Measurements from ENCODE around the gene PALLD. TPM values are rescaled to one million over a fixed set of nuclear protein-coding genes. Genes with fewer than 3 reads are reported as not detected.

PALLD gene
- total and polyA plus RNA-seq, 2 of the 8 experiments (the other 6 are each of a cell fraction or from before 2014, with no cell fraction given): 10.5 to 25.0 TPM

GRCh38 chr4:168521721-168522120, 24.9 kb downstream of the PALLD start:
- no peak for FAIRE-seq
- Histone ChIP-seq H2BK5ac (ENCODE audit: low read depth, low read length) (no peak overlapping the region), H4K5ac (ENCODE audit: insufficient read length, low read depth, low read length) (no peak overlapping the region), H4K20me1 (replicated peaks in 1 of 2; ENCODE audit: control insufficient read depth in 1 of 2, insufficient read depth in 2 of 2, low read length in 2 of 2) (no peaks in the 10 kb centered on the region), H3K23me2 (ENCODE audit: low read depth, low read length) (no peaks in the 10 kb centered on the region), H2AFZ (ENCODE audit: low read length) (no peak overlapping the region), H4K91ac (replicated peaks; ENCODE audit: insufficient read length, low read length) (no peak overlapping the region), H3K27ac (ENCODE audit: low read depth, low read length) (no peak overlapping the region), H2BK12ac (ENCODE audit: low read depth, low read length) (no peak overlapping the region), H3K27me3 (replicated peaks in 1 of 4; ENCODE audit: control insufficient read depth in 3 of 4, extremely low read depth in 1 of 4, insufficient read depth in 3 of 4, low read length in 3 of 4) (peaks cover 0 to 1% (median 0%) of the 10 kb centered on the region in 4 experiments; a peak in 1 of 7 replicates), H3K79me2 (ENCODE audit: control insufficient read depth in 1 of 2, insufficient read depth in 2 of 2, low read length in 2 of 2) (no peaks in the 10 kb centered on the region), H2BK120ac (replicated peaks; ENCODE audit: low read depth, low read length) (no peak overlapping the region), H3K79me1 (ENCODE audit: low read depth, low read length) (no peaks in the 10 kb centered on the region), H3K4me2 (ENCODE audit: insufficient read depth in 1 of 2, low read depth in 2 of 2, low read length in 2 of 2) (no peak overlapping the region), H2AK5ac (ENCODE audit: low read depth, low read length) (no peak overlapping the region), H3K9me3 (ENCODE audit: insufficient read depth in 2 of 2, low read depth in 1 of 2, low read length in 1 of 2) (no peaks in the 10 kb centered on the region), H3K36me3 (ENCODE audit: control insufficient read depth in 2 of 4, insufficient read depth in 4 of 4, low read length in 3 of 4) (no peaks in the 10 kb centered on the region), H3K9ac (replicated peaks in 1 of 4; ENCODE audit: extremely low read depth in 1 of 4, low read depth in 3 of 4, low read length in 3 of 4) (no peak overlapping the region), H3K14ac (ENCODE audit: insufficient read length) (no peak overlapping the region), H3K4me3 (ENCODE audit: extremely low read depth in 1 of 4, insufficient read depth in 2 of 4, low read depth in 3 of 4, low read length in 4 of 4) (no peak overlapping the region), H3K56ac (replicated peaks; ENCODE audit: insufficient read length, low read depth, low read length) (no peak overlapping the region), H3K23ac (ENCODE audit: insufficient read length) (no peak overlapping the region), H3K18ac (ENCODE audit: extremely low read depth, low read length) (no peak overlapping the region), H3K4ac (replicated peaks; ENCODE audit: insufficient read length, low read depth, low read length) (no peak overlapping the region), H3K4me1 (replicated peaks in 1 of 4; ENCODE audit: control insufficient read depth in 3 of 4, insufficient read depth in 4 of 4, low read length in 3 of 4) (no peaks in the 10 kb centered on the region), H2BK15ac (ENCODE audit: low read length) (no peak overlapping the region), H4K8ac (ENCODE audit: extremely low read depth, insufficient read depth, low read length) (no peak overlapping the region), H2BK20ac (ENCODE audit: low read length) (no peak overlapping the region)
- DNase-seq (ENCODE audit: low read depth in 1 of 2, low spot score in 2 of 2): no peak
- WGBS, 2 experiments (ENCODE audit: extremely low coverage in 1 of 2, insufficient coverage in 1 of 2, insufficient read length in 1 of 2, insufficient replicate concordance in 2 of 2, low coverage in 1 of 2, low lambda C conversion rate in 2 of 2, missing lambda C conversion rate in 1 of 2): 75% methylated on average over 2 of the region's 2 CpGs; no CpG with 5 or more reads in 1 of the 2 experiments
- TF ChIP-seq GABPA (IDR thresholded peaks at IDR 0.05; ENCODE audit: borderline replicate concordance, insufficient read depth, low read length) (no peak), POLR2A (IDR thresholded peaks at IDR 0.05; ENCODE audit: control extremely low read depth in 1 of 2, low read depth in 2 of 2, low read length in 2 of 2) (no peak), JUND (IDR thresholded peaks at IDR 0.05; ENCODE audit: low read length) (no peak), CBX8 (IDR thresholded peaks at IDR 0.05; ENCODE audit: borderline replicate concordance, low read depth, low read length) (no peak), TCF12 (IDR thresholded peaks at IDR 0.05; ENCODE audit: low read depth, low read length) (no peak), TBP (IDR thresholded peaks at IDR 0.05; ENCODE audit: low read depth, low read length) (no peak), E2F6 (IDR thresholded peaks at IDR 0.05) (no peak), YY1 (IDR thresholded peaks at IDR 0.05; ENCODE audit: low read depth, low read length) (no peak)
- TF ChIP-seq, protein P1, sequence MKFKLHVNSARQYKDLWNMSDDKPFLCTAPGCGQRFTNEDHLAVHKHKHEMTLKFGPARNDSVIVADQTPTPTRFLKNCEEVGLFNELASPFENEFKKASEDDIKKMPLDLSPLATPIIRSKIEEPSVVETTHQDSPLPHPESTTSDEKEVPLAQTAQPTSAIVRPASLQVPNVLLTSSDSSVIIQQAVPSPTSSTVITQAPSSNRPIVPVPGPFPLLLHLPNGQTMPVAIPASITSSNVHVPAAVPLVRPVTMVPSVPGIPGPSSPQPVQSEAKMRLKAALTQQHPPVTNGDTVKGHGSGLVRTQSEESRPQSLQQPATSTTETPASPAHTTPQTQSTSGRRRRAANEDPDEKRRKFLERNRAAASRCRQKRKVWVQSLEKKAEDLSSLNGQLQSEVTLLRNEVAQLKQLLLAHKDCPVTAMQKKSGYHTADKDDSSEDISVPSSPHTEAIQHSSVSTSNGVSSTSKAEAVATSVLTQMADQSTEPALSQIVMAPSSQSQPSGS (IDR thresholded peaks at IDR 0.05; ENCODE audit: low read length): no peak
- TF ChIP-seq, protein P2, sequence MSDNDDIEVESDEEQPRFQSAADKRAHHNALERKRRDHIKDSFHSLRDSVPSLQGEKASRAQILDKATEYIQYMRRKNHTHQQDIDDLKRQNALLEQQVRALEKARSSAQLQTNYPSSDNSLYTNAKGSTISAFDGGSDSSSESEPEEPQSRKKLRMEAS (IDR thresholded peaks at IDR 0.05): no peak
- CTCF ChIA-PET (ENCODE audit: partially characterized antibody): no interaction called here
- POLR2A ChIA-PET (ENCODE audit: partially characterized antibody): no interaction called here

Data from H1 (cell line).